ENCODE results near the gene EP300. TPM values are rescaled to one million over a fixed set of nuclear protein-coding genes. Genes with fewer than 3 reads are reported as not detected.

Gene EP300
- total RNA-seq, 3 donors from 2014 or later, result 61.7 to 92.1 (median 88.1) TPM

- intact Hi-C loops (cut with DNase I, micrococcal nuclease), result no loop called here
- TF ChIP-seq CTCF (IDR thresholded peaks at IDR 0.05), result no peak
- H3K9me3 ChIP-seq, result no peaks in the 10 kb centered on the region
- no peak overlapping the region for H3K4me3 ChIP-seq
- DNase-seq (peak in 1 of 3 donors; percentile 34), ATAC-seq (peak; percentile 92)
- H3K36me3 ChIP-seq (ENCODE audit: low read depth), result peaks cover 5% of the 10 kb centered on the region
- no peaks in the 10 kb centered on the region for H3K4me1 ChIP-seq (ENCODE audit: low read depth)
These were observed 89.2 kb downstream of the EP300 start for GRCh38 chr22:41181349-41182241.

- Histone ChIP-seq H3K36me3 (ENCODE audit: low read depth) (no peaks in the 10 kb centered on the region), H3K9me3 (no peaks in the 10 kb centered on the region), H3K4me1 (ENCODE audit: low read depth) (no peaks in the 10 kb centered on the region), H3K4me3 (no peak overlapping the region)
- no peak for TF ChIP-seq CTCF (IDR thresholded peaks at IDR 0.05)
- no peak for ATAC-seq
- DNase-seq, result no peak
- intact Hi-C loops (cut with DNase I, micrococcal nuclease), result no loop called here
These were observed 92.3 kb downstream of the EP300 start for GRCh38 chr22:41184679-41185078.

GRCh38 chr22:41191467-41191866, 99.1 kb downstream of the EP300 start:
- H3K4me1 ChIP-seq (ENCODE audit: low read depth), result no peaks in the 10 kb centered on the region
- no peaks in the 10 kb centered on the region for H3K36me3 ChIP-seq (ENCODE audit: low read depth)
- DNase-seq (no peak), ATAC-seq (no peak)
- H3K4me3 ChIP-seq, result no peak overlapping the region
- no peak for TF ChIP-seq CTCF (IDR thresholded peaks at IDR 0.05)
- intact Hi-C loops (cut with DNase I, micrococcal nuclease), result no loop called here
- H3K9me3 ChIP-seq, result no peaks in the 10 kb centered on the region

- intact Hi-C loops (cut with DNase I, micrococcal nuclease), result no loop called here
- no peak for ATAC-seq
These were observed 101.4 kb downstream of the EP300 start for GRCh38 chr22:41193829-41194228.

More at GRCh38 chr22:41193829-41194228, 101.4 kb downstream of the EP300 start:
- no peak for DNase-seq
- Histone ChIP-seq H3K9me3 (no peaks in the 10 kb centered on the region), H3K4me1 (ENCODE audit: low read depth) (peaks cover 15% of the 10 kb centered on the region), H3K36me3 (ENCODE audit: low read depth) (no peaks in the 10 kb centered on the region), H3K4me3 (no peak overlapping the region)
- no peak for TF ChIP-seq CTCF (IDR thresholded peaks at IDR 0.05)

All from mucosa of descending colon (tissue), 3 donors.